HL-60/S4 treated with phorbol 12-myristate 13-acetate at 8.2 ng/mL for 4 days and 3 days (cell line): Measurements from ENCODE around the gene HERC4.
"Not testable (repeated sequence)": the region's sequence is repeated elsewhere in the genome, so short reads cannot be mapped to it uniquely, and the experiment has no call there.

ENCODE experiments used
- in situ Hi-C: fragments of 300-500 bp; cut with MboI; formaldehyde crosslinking; loops from 2 replicates; pipeline ENCODE4 v1.15.0; 2022; ENCODE audit warnings: low sequenced_read_pairs

HERC4 gene

GRCh38 chr10:67966035-67966434 lies 109.0 kb downstream of the HERC4 start:
- in situ Hi-C loops, result not testable (repeated sequence)

GRCh38 chr10:67965456-67965855 lies 109.6 kb downstream of the HERC4 start:
- in situ Hi-C loops, result no loop called here

- in situ Hi-C loops, result no loop called here
Measured at GRCh38 chr10:67959839-67960476, 115.1 kb downstream of the HERC4 start.

- in situ Hi-C loops, result no loop called here
Measured at GRCh38 chr10:67955614-67956013, 119.5 kb downstream of the HERC4 start.

- in situ Hi-C loops, result no loop called here
Measured at GRCh38 chr10:67943917-67944316, 131.2 kb downstream of the HERC4 start.

- in situ Hi-C loops, result no loop called here
Measured at GRCh38 chr10:67936416-67936815, 138.7 kb downstream of the HERC4 start.

- in situ Hi-C loops, result no loop called here
Measured at GRCh38 chr10:67935223-67935622, 139.9 kb downstream of the HERC4 start.

- in situ Hi-C loops, result no loop called here
Measured at GRCh38 chr10:67934336-67934735, 140.7 kb downstream of the HERC4 start.

GRCh38 chr10:67933199-67933598 lies 141.9 kb downstream of the HERC4 start:
- in situ Hi-C loops, result no loop called here

GRCh38 chr10:67926951-67927350 lies 148.1 kb downstream of the HERC4 start:
- in situ Hi-C loops, result no loop called here

- in situ Hi-C loops, result no loop called here
Measured at GRCh38 chr10:67925449-67926005, 149.6 kb downstream of the HERC4 start.

GRCh38 chr10:67924136-67924535 lies 150.9 kb downstream of the HERC4 start:
- in situ Hi-C loops, result no loop called here

GRCh38 chr10:67923551-67923950 lies 151.5 kb downstream of the HERC4 start:
- in situ Hi-C loops, result no loop called here

- in situ Hi-C loops, result no loop called here
Measured at GRCh38 chr10:67921065-67921464, 154.0 kb downstream of the HERC4 start.

GRCh38 chr10:67917679-67918078 lies 157.4 kb downstream of the HERC4 start:
- in situ Hi-C loops, result no loop called here

- in situ Hi-C loops, result no loop called here
Measured at GRCh38 chr10:67917169-67917568, 157.9 kb downstream of the HERC4 start.

- in situ Hi-C loops, result no loop called here
Measured at GRCh38 chr10:67914777-67915340, 160.2 kb downstream of the HERC4 start.

GRCh38 chr10:67912331-67912946 lies 162.6 kb downstream of the HERC4 start:
- in situ Hi-C loops, result no loop called here

- in situ Hi-C loops, result no loop called here
Measured at GRCh38 chr10:67903581-67903980, 171.5 kb downstream of the HERC4 start.

- in situ Hi-C loops, result no loop called here
Measured at GRCh38 chr10:67893637-67894036, 181.4 kb downstream of the HERC4 start.

GRCh38 chr10:67884842-67885670 lies 190.0 kb downstream of the HERC4 start:
- in situ Hi-C loops, result no loop called here
